SU-DHL-6 (cell line): ENCODE measurements around the gene PLIN5.

Experiments used
- CTCF ChIP-seq: fragments of 200-600 bp; sonication (generic); IDR thresholded peaks from one replicate; pipeline ENCODE4 v1.5.1; 2017; ENCODE audit warnings: antibody characterized with exemption, mild to moderate bottlenecking, low read length, moderate library complexity; ENCODE audit not compliant: insufficient read depth, poor library complexity, severe bottlenecking
- EZH2phosphoT487 ChIP-seq: fragments of 200-600 bp; sonication (generic), shearing (Covaris generic); conservative IDR thresholded peaks from 2 replicates; pipeline ENCODE4 v1.6.1; 2018; ENCODE audit warnings: mild to moderate bottlenecking, antibody characterized with exemption, low read length, moderate library complexity, mixed read lengths

- no peak for TF ChIP-seq CTCF
- TF ChIP-seq EZH2phosphoT487 = no peak
Observed at GRCh38 chr19:4498694-4499093, 36.3 kb downstream of the PLIN5 start.
